ENCODE measurements around the gene MMP23B. TPM values are rescaled to one million over a fixed set of nuclear protein-coding genes. Genes with fewer than 3 reads are reported as not detected.

Gene MMP23B
- total RNA-seq, 4 donors from 2014 or later: 10.0 to 97.3 (median 43.7) TPM

DNA sequence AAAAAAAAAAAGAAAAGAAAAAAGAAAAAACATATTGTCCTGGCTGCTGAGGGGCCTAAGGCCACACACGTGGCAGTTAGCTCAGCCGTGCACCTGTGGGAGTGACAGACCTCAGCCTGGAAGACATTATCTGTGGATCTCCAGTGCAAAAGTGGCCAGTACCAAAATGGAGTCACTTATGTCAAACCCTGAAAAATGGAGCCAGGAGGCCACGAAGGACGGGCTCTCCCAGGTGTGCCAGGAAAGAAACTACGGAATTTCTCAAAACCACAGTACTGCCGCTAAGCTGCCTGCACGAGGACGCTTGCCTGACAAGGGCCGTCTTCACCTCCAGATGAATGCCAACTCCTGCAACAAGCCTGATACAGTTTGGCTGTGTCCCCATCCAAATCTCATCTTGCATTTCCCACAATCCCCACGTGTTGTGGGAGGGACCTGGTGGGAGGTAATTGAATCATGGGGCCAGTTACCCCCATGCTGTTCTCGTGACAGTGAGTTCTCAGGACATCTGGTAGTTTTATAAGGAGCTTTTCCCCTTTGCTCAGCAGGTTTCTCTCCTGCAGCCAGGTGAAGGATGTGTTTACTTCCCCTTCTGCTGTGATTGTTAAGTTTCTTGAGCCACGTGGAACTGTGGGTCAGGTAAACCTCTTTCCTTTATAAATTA, 22.0 kb upstream of the MMP23B start:
- Histone ChIP-seq H3K4me3 (no peak overlapping the region), H3K27me3 (no peaks in the 10 kb centered on the region), H3K36me3 (no peaks in the 10 kb centered on the region), H3K4me1 (peaks cover 0 to 7% of the 10 kb centered on the region in 2 donors), H3K27ac (no peak overlapping the region), H3K9me3 (no peaks in the 10 kb centered on the region)
- TF ChIP-seq POLR2A (IDR thresholded peaks at IDR 0.05): no peak
- TF ChIP-seq, protein P1, sequence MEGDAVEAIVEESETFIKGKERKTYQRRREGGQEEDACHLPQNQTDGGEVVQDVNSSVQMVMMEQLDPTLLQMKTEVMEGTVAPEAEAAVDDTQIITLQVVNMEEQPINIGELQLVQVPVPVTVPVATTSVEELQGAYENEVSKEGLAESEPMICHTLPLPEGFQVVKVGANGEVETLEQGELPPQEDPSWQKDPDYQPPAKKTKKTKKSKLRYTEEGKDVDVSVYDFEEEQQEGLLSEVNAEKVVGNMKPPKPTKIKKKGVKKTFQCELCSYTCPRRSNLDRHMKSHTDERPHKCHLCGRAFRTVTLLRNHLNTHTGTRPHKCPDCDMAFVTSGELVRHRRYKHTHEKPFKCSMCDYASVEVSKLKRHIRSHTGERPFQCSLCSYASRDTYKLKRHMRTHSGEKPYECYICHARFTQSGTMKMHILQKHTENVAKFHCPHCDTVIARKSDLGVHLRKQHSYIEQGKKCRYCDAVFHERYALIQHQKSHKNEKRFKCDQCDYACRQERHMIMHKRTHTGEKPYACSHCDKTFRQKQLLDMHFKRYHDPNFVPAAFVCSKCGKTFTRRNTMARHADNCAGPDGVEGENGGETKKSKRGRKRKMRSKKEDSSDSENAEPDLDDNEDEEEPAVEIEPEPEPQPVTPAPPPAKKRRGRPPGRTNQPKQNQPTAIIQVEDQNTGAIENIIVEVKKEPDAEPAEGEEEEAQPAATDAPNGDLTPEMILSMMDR (IDR thresholded peaks at IDR 0.05): no peak
- no peak for DNase-seq
- intact Hi-C loops (cut with DNase I; ENCODE audit: low total_unique reads): no loop called here

DNA sequence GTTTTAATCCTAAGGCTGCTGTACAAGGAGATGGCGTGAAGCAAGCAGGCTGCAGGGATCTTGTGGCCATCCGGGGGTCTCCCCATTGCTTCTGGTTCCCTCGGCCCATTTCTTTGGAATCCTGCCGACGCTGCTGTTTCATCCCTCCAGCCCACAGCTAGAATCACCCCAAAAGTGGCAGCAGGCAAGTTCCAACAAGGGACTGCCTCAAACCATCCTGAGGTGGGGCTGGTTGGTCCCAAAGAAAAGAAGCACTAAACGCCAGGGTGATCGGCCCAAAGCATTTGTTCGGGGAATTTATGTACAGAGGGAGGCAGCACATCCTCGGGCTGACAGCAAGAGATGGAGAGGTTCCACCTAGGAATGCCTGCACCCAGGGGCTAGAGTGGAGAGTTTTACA, 21.2 kb upstream of the MMP23B start:
- H3K27ac ChIP-seq: no peak overlapping the region

DNA sequence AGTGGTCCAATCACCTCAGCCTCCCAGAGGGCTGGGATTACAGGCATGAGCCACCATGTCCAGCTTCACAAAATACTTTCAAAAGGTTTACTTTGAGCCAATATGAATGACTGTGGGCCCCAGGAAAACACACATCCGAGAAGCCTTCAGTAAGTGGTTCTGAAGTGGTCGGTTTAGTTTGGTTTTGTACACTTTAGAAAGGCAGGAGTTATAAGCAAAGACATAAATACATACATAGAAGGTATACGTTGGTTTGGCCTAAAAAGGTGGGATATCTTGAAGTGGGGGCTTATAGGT, 19.9 kb upstream of the MMP23B start:
- Histone ChIP-seq H3K36me3 (no peaks in the 10 kb centered on the region), H3K9me3 (no peaks in the 10 kb centered on the region), H3K27me3 (no peaks in the 10 kb centered on the region), H3K4me3 (no peak overlapping the region), H3K4me1 (peaks cover 0 to 15% of the 10 kb centered on the region in 2 donors), H3K27ac (no peak overlapping the region)
- no peak for DNase-seq
- intact Hi-C loops (cut with DNase I; ENCODE audit: low total_unique reads): no loop called here
- TF ChIP-seq, protein P1 (IDR thresholded peaks at IDR 0.05): no peak
- TF ChIP-seq POLR2A (IDR thresholded peaks at IDR 0.05): no peak

More for the DNA sequence above, 21.2 kb upstream of the MMP23B start:
- no peaks in the 10 kb centered on the region for H3K9me3 ChIP-seq
- DNase-seq: peak in 1 of 2 donors; percentile 14
- no peak for TF ChIP-seq POLR2A (IDR thresholded peaks at IDR 0.05)
- TF ChIP-seq, protein P1 (IDR thresholded peaks at IDR 0.05): no peak
- H3K27me3 ChIP-seq: no peaks in the 10 kb centered on the region
- H3K4me1 ChIP-seq: peaks cover 0 to 7% of the 10 kb centered on the region in 2 donors
- no peaks in the 10 kb centered on the region for H3K36me3 ChIP-seq
- intact Hi-C loops (cut with DNase I; ENCODE audit: low total_unique reads): no loop called here
- no peak overlapping the region for H3K4me3 ChIP-seq

DNA sequence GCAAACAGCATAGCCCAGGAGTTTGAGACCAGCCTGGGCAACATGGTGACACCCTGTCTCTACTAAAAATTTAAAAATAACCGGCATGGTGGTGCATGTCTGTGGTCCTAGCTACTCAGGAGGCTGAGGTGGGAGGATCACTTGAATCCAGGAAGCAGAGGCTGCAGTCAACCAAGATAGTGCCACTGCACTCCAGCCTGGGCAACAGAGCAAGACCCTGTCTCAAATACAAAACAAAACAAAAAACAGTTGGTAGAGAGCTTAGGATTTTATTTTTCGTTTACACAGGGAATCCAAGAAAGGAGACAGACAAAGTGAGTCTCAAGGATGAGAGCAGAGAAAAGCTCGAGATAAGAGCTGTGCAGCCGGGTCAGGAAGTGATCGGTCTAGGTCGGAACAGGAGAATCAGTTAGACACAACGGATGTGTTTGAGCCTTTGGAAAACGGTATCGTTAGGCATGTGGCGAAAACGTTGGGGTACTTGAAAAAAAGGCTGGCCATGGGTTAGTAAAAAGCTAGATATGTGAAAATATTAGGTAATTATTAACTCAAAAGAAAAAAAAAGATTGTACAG, 18.4 kb upstream of the MMP23B start:
- no peak overlapping the region for H3K27ac ChIP-seq
- H3K36me3 ChIP-seq: no peaks in the 10 kb centered on the region
- intact Hi-C loops (cut with DNase I; ENCODE audit: low total_unique reads): no loop called here

More for the DNA sequence above, 18.4 kb upstream of the MMP23B start:
- peak overlapping the region in 1 of 2 donors; percentile 83 for H3K4me3 ChIP-seq
- no peaks in the 10 kb centered on the region for H3K27me3 ChIP-seq
- no peak for DNase-seq
- H3K4me1 ChIP-seq: peaks cover 0 to 21% of the 10 kb centered on the region in 2 donors
- H3K9me3 ChIP-seq: no peaks in the 10 kb centered on the region
- no peak for TF ChIP-seq POLR2A (IDR thresholded peaks at IDR 0.05)
- TF ChIP-seq, protein P1 (IDR thresholded peaks at IDR 0.05): no peak

Measured in uterus (tissue), 4 donors.